OCI-LY1 (cell line): ENCODE data around the gene P2RY12.

Experiments
- H2AFZ ChIP-seq: fragments of 200-600 bp; sonication (generic), shearing (Covaris generic); 2 replicates; pipeline ENCODE4 v1.6.0; 2014; ENCODE audit warnings: antibody characterized with exemption, mild to moderate bottlenecking, low read length
- H3F3A ChIP-seq: fragments of 200-600 bp; sonication (generic), shearing (Covaris generic); 2 replicates; pipeline ENCODE4 v1.6.0; 2014; ENCODE audit warnings: mild to moderate bottlenecking, antibody characterized with exemption, low read length, moderate library complexity; ENCODE audit not compliant: insufficient read depth
- H3K27ac ChIP-seq: fragments of 200-600 bp; sonication (generic); 2 replicates; pipeline ENCODE4 v1.5.1; 2014; ENCODE audit warnings: low read length, mixed run types, mild to moderate bottlenecking, low read depth; ENCODE audit not compliant: poor library complexity, severe bottlenecking
- H3K27me3 ChIP-seq: fragments of 200-600 bp; sonication (generic); 2 replicates; pipeline ENCODE4 v1.6.0; 2014; ENCODE audit warnings: antibody characterized with exemption, mild to moderate bottlenecking, low read length, moderate library complexity; ENCODE audit not compliant: insufficient read depth
- H3K36me3 ChIP-seq: fragments of 200-600 bp; sonication (generic); 2 replicates; pipeline ENCODE4 v1.6.1; 2014; ENCODE audit warnings: mild to moderate bottlenecking, antibody characterized with exemption, low read length, moderate library complexity, mixed read lengths; ENCODE audit not compliant: insufficient read depth
- H3K4me1 ChIP-seq: fragments of 200-600 bp; sonication (generic); 2 replicates; pipeline ENCODE4 v1.5.1; 2014; ENCODE audit warnings: mild to moderate bottlenecking, low read length, moderate library complexity; ENCODE audit not compliant: insufficient read depth, severe bottlenecking
- H3K4me2 ChIP-seq: fragments of 200-600 bp; sonication (generic), shearing (Covaris generic); 2 replicates; pipeline ENCODE4 v1.6.1; 2014; ENCODE audit warnings: low read length
- H3K4me3 ChIP-seq: fragments of 200-600 bp; sonication (generic); 2 replicates; pipeline ENCODE4 v1.5.1; 2014; ENCODE audit warnings: low read length, low read depth, mild to moderate bottlenecking, mixed read lengths; ENCODE audit not compliant: poor library complexity, severe bottlenecking
- H3K79me2 ChIP-seq: fragments of 200-600 bp; shearing (Covaris generic); 2 replicates; pipeline ENCODE4 v1.6.1; 2016; ENCODE audit warnings: mixed run types, low read length, mixed read lengths; ENCODE audit not compliant: insufficient read depth
- H3K9ac ChIP-seq: fragments of 200-600 bp; sonication (generic), shearing (Covaris generic); 2 replicates; pipeline ENCODE4 v1.6.1; 2014; ENCODE audit warnings: mild to moderate bottlenecking, low read length, mixed read lengths
- H3K9me2 ChIP-seq: fragments of 200-600 bp; sonication (generic), shearing (Covaris generic); 2 replicates; pipeline ENCODE4 v1.6.1; 2014; ENCODE audit warnings: low read depth, mild to moderate bottlenecking, low read length, mixed read lengths
- H3K9me3 ChIP-seq: fragments of 200-600 bp; shearing (Covaris generic); 2 replicates; pipeline ENCODE4 v1.6.1; 2014; ENCODE audit warnings: low read length, mixed read lengths
- H4K20me1 ChIP-seq: fragments of 200-600 bp; sonication (generic), shearing (Covaris generic); 2 replicates; pipeline ENCODE4 v1.6.0; 2016; ENCODE audit warnings: mild to moderate bottlenecking, low read length; ENCODE audit not compliant: insufficient read depth
- EZH2 ChIP-seq: fragments of 200-600 bp; sonication (generic), shearing (Covaris generic); IDR thresholded peaks from 2 replicates; pipeline ENCODE4 v1.8.0; 2017; ENCODE audit warnings: borderline replicate concordance, mixed run types, mild to moderate bottlenecking, antibody characterized with exemption, low read length, moderate library complexity, mixed read lengths
- TF ChIP-seq, protein P1 (sequence below): fragments of 200-600 bp; sonication (generic), shearing (Covaris generic); IDR thresholded peaks from 2 replicates; pipeline ENCODE4 v1.5.1; 2017; ENCODE audit warnings: mild to moderate bottlenecking, antibody characterized with exemption, low read length, moderate library complexity, mixed read lengths

Gene P2RY12

DNA sequence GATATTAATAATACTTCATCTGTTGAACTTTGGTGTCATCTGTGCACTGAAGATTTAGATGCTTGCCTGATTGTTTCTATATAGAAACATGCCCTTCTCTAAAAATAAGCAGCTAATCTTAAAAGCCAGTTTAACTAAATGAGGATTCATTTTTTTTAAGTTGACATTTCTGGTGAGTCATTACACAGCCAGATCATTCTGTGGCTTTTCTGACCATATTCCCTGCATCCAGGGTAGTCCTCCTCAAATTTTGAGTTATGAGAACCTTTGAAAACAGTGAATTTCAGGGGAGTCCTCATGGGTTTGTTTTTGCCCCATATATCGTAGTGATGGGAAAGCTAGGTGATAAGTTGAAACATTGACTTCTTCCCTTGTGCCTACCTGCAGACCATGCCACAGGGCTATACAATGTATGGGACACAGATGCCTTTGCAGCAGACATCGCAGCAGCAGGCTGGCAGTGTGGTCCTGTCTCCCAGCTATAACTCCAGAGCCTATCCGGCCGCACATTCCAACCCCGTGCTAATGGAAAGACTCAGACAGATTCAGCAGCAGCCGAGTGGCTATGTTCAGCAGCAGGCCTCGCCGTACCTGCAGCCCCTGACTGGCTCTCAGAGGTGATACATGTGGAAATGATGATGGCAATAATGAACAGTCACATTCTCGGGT is 26.5 kb upstream of the P2RY12 start:
- TF ChIP-seq, protein P1, sequence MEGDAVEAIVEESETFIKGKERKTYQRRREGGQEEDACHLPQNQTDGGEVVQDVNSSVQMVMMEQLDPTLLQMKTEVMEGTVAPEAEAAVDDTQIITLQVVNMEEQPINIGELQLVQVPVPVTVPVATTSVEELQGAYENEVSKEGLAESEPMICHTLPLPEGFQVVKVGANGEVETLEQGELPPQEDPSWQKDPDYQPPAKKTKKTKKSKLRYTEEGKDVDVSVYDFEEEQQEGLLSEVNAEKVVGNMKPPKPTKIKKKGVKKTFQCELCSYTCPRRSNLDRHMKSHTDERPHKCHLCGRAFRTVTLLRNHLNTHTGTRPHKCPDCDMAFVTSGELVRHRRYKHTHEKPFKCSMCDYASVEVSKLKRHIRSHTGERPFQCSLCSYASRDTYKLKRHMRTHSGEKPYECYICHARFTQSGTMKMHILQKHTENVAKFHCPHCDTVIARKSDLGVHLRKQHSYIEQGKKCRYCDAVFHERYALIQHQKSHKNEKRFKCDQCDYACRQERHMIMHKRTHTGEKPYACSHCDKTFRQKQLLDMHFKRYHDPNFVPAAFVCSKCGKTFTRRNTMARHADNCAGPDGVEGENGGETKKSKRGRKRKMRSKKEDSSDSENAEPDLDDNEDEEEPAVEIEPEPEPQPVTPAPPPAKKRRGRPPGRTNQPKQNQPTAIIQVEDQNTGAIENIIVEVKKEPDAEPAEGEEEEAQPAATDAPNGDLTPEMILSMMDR = no peak
- no peak for TF ChIP-seq EZH2
- no peak overlapping the region for H3K4me2 ChIP-seq
- peaks cover 5% of the 10 kb centered on the region for H3K4me1 ChIP-seq
- H3K9ac ChIP-seq = no peak overlapping the region
- H2AFZ ChIP-seq = no peak overlapping the region
- no peaks in the 10 kb centered on the region for H4K20me1 ChIP-seq
- H3K27me3 ChIP-seq = no peaks in the 10 kb centered on the region
- H3F3A ChIP-seq = no peaks in the 10 kb centered on the region
- no peak overlapping the region for H3K4me3 ChIP-seq
- H3K27ac ChIP-seq = no peak overlapping the region
- H3K79me2 ChIP-seq = no peaks in the 10 kb centered on the region
- H3K9me2 ChIP-seq = no peaks in the 10 kb centered on the region
- no peaks in the 10 kb centered on the region for H3K36me3 ChIP-seq
- no peaks in the 10 kb centered on the region for H3K9me3 ChIP-seq

GRCh38 chr3:151407928-151408327 is 23.4 kb upstream of the P2RY12 start:
- H3K36me3 ChIP-seq = no peaks in the 10 kb centered on the region
- H3K4me2 ChIP-seq = no peak overlapping the region
- no peaks in the 10 kb centered on the region for H3K9me3 ChIP-seq
- no peaks in the 10 kb centered on the region for H4K20me1 ChIP-seq
- no peak overlapping the region for H2AFZ ChIP-seq
- no peaks in the 10 kb centered on the region for H3K9me2 ChIP-seq
- peaks cover 10% of the 10 kb centered on the region for H3K4me1 ChIP-seq
- no peak overlapping the region for H3K27ac ChIP-seq
- no peaks in the 10 kb centered on the region for H3F3A ChIP-seq
- H3K9ac ChIP-seq = no peak overlapping the region
- no peaks in the 10 kb centered on the region for H3K27me3 ChIP-seq
- H3K4me3 ChIP-seq = no peak overlapping the region
- no peak for TF ChIP-seq EZH2
- TF ChIP-seq, protein P1 = no peak
- H3K79me2 ChIP-seq = no peaks in the 10 kb centered on the region

DNA sequence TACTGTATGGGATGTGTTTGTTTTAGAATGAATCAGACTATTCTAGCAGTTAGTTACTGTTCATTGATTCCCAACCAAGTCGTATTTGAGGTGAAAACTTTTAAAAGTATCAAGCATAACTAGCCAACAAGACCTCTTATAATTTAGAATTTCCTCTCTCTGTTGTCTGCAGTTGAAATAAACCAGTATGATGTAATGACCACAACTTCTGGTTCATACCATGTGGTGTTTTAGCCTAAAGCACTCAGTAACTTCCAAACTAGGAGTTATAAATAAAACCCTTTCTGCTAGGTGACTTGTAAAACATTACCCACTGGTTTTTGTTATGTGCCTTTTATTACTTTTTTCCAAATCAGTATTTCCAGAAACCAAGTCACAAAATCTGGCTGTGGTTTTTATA is 19.8 kb upstream of the P2RY12 start:
- H3K27ac ChIP-seq = no peak overlapping the region
- H3K9me3 ChIP-seq = no peaks in the 10 kb centered on the region
- no peak overlapping the region for H2AFZ ChIP-seq
- no peaks in the 10 kb centered on the region for H3K9me2 ChIP-seq
- H3K4me2 ChIP-seq = no peak overlapping the region
- no peaks in the 10 kb centered on the region for H3K27me3 ChIP-seq
- no peak overlapping the region for H3K4me3 ChIP-seq
- no peaks in the 10 kb centered on the region for H4K20me1 ChIP-seq
- no peaks in the 10 kb centered on the region for H3K79me2 ChIP-seq
- no peaks in the 10 kb centered on the region for H3K36me3 ChIP-seq
- peaks cover 7% of the 10 kb centered on the region for H3K4me1 ChIP-seq
- no peaks in the 10 kb centered on the region for H3F3A ChIP-seq
- H3K9ac ChIP-seq = no peak overlapping the region
- TF ChIP-seq EZH2 = no peak
- TF ChIP-seq, protein P1 = no peak
